ENCODE measurements around the gene ACBD3. TPM values are rescaled to one million over a fixed set of nuclear protein-coding genes. Genes with fewer than 3 reads are reported as not detected.

Gene ACBD3
- total and polyA plus RNA-seq, 8 donors: 40.7 to 56.9 (median 53.3) TPM

DNA sequence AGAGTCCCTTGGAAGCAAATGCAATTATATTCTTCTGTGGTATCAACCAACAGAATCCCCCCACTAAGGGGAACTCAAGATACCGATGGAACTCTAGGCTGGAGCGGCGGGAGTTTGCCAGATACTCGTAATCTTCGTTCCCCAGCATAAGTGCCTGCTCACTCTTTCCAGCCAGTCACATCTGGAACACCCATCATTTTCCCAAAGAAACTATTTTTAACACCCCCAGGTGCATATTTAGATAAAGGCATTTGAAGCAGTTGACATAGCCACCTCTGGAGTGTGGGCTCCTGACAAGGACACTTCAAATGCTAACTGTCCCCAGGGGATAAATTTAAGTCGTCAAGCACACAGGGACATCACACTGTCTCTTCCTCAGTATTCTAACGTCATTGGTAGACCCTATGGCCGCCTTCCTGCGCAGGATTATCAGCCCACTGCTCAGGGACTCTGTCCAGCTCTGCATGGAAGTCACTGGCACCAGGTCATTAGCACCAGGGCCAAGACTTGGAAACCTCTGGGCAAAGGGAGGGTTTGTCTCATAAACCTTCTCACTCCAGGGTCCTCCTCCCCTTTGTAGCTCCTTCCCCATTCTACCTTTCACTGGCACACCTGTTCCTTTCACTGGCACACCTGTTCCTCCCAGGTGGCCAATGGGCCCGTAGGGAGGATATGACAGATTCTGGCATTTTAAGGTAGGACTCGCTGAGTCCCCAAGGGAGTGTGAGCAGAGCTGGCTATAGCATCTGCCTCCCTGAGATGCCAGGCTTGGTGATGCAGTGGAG lies 75.3 kb downstream of the ACBD3 start:
- intact Hi-C loops (cut with DNase I): no loop called here
- DNase-seq (no peak), ATAC-seq (no peak)
- Histone ChIP-seq H3K9me3 (no peaks in the 10 kb centered on the region), H3K27ac (peak overlapping the region; percentile 96 to 98), H3K27me3 (no peaks in the 10 kb centered on the region), H3K4me1 (peaks cover 5 to 24% of the 10 kb centered on the region in 2 donors), H3K36me3 (no peaks in the 10 kb centered on the region), H3K4me3 (peak overlapping the region; percentile 60 to 69)
- TF ChIP-seq, protein P1, sequence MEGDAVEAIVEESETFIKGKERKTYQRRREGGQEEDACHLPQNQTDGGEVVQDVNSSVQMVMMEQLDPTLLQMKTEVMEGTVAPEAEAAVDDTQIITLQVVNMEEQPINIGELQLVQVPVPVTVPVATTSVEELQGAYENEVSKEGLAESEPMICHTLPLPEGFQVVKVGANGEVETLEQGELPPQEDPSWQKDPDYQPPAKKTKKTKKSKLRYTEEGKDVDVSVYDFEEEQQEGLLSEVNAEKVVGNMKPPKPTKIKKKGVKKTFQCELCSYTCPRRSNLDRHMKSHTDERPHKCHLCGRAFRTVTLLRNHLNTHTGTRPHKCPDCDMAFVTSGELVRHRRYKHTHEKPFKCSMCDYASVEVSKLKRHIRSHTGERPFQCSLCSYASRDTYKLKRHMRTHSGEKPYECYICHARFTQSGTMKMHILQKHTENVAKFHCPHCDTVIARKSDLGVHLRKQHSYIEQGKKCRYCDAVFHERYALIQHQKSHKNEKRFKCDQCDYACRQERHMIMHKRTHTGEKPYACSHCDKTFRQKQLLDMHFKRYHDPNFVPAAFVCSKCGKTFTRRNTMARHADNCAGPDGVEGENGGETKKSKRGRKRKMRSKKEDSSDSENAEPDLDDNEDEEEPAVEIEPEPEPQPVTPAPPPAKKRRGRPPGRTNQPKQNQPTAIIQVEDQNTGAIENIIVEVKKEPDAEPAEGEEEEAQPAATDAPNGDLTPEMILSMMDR (IDR thresholded peaks at IDR 0.05): no peak

DNA sequence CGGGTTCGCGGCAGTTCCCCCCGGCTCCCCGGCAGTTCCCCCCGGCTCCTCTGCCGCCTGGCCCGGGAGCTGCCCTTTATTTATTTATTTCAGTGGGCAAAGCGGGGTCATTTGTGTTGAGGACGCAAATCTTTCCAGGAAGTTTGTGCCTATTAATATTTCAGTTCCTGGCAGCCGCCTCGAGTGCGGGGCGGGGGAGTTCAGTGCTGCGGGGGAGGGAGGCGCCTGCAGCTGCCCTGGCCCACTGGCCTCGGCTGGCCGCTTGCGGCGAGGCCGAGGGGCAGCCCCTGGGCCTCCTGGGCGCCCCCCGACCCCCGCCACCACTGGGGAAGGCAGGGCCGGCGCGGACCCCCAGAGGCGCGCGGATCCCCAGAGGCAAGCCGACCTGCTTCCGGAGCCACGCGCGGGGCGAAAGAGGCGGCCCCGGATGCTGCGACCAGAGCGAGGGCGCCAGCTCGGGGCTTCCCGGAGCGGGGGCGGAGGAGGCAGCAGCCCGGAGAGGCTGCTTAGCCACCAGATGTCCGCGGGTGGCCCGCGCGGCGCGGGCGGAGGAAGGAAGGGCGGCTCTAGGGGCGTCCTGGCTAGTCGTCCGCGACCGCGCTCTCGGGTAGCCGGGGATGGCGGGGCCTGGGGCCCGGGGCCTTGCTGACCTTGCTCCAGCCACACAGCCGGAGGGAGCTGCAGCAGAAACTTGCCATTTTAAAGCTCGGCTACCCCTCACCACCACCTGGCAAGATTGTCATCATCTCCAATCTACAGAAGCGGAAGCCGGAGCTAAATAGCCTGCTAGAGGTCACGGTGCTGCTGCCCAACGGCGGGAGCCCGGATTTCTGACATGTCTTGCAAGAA lies 76.1 kb downstream of the ACBD3 start:
- intact Hi-C loops (cut with DNase I): no loop called here
- Histone ChIP-seq H3K9me3 (no peaks in the 10 kb centered on the region), H3K36me3 (no peaks in the 10 kb centered on the region), H3K27ac (peak overlapping the region; percentile 96 to 98), H3K27me3 (no peaks in the 10 kb centered on the region), H3K4me3 (peak overlapping the region; percentile 60 to 69), H3K4me1 (peaks cover 5 to 24% of the 10 kb centered on the region in 2 donors)
- ATAC-seq (peak; percentile 76), DNase-seq (peak; percentile 73 to 92 (median 78))
- TF ChIP-seq, protein P1 (IDR thresholded peaks at IDR 0.05): no peak

DNA sequence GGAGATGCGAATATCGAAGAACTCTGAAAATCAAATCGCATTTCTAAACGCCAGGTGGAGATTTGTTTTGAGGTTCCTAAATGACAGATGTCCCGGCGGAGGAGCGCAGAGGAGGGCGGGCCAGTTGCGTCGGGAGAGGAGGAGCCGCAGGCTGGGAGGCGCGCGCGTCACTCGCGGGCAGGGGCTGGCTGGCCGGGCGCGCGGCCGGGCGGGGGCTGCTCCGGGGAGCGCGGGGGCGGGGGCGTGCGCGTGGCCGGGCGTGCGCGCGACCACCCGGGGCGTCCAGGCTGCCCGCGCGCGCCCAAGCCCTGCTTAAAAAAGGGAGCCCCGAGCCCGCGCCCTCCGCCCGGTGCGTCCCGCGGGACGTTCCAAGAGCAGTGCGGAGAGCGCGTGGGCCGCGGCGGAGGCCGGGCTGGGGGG lies 76.7 kb downstream of the ACBD3 start:
- Histone ChIP-seq H3K4me1 (peaks cover 5 to 24% of the 10 kb centered on the region in 2 donors), H3K9me3 (no peaks in the 10 kb centered on the region), H3K27ac (peak overlapping the region; percentile 96 to 98), H3K4me3 (peak overlapping the region; percentile 60 to 69), H3K36me3 (no peaks in the 10 kb centered on the region), H3K27me3 (no peaks in the 10 kb centered on the region)
- DNase-seq: peak; percentile 87 to 94 (median 92)
- TF ChIP-seq, protein P1 (IDR thresholded peaks at IDR 0.05): no peak
- intact Hi-C loops (cut with DNase I): no loop called here
- peak; percentile 93 for ATAC-seq

DNA sequence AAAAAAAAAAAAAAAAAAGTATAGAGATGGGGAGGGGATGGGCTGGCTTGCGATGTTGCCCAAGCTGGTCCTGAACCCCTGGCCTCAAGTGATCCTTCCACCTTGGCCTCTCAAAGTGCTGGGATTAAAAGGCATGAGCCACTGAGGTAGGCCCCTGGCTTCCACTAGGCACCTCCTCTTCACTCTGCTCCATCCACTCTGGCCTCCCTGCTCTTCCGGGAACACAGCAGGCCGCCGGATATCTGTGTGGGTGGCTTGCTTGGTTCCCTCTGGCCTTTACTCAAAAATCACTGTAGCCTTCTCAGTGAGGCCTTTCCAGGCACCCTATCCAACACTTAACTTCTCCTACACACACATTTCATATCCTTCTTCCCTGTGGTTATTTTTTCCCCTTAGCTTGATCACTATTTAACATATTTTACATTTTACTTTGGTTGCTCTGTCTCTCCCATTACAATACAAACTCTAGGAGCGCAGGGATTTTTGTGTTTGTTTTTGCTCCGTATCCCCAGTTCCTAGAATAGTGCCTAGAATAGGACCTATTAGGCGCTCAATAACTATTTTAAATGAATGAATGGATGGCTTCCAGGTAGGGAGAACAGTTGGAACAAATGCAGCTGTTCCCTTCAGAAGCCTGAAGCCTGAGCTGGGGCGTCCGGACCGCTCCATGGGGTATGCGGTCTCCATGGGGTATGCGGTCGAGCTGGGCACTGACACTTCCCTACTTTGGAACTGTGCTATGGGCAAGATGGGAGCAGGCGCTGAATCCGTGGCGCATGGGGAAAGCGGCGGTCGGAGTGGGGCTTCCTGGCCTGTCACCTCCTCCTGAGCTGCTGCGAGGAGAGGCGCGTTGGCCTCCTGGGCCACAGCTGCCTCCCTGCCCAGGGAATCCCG lies 77.4 kb downstream of the ACBD3 start:
- Histone ChIP-seq H3K9me3 (no peaks in the 10 kb centered on the region), H3K4me3 (peak overlapping the region; percentile 38 to 69), H3K36me3 (no peaks in the 10 kb centered on the region), H3K27me3 (no peaks in the 10 kb centered on the region), H3K4me1 (peaks cover 5 to 24% of the 10 kb centered on the region in 2 donors), H3K27ac (peak overlapping the region; percentile 92 to 96)
- intact Hi-C loops (cut with DNase I): no loop called here
- TF ChIP-seq, protein P1 (IDR thresholded peaks at IDR 0.05): no peak
- DNase-seq (peak in 1 of 4 donors; percentile 43), ATAC-seq (peak; percentile 34)
